HepG2 (cell line): ENCODE measurements around the gene PTCRA. TPM values are rescaled to one million over a fixed set of nuclear protein-coding genes. Genes with fewer than 3 reads are reported as not detected.

Experiments
- ARID2 ChIP-seq: sonication (generic); formaldehyde crosslinking; IDR thresholded peaks from 2 replicates; pipeline ENCODE4 v1.8.1; 2022; ENCODE audit warnings: mild to moderate bottlenecking, missing genetic modification reagents, borderline replicate concordance
- ARID5B ChIP-seq: IDR thresholded peaks from 2 replicates; pipeline ENCODE4 v1.4.0; 2020; ENCODE audit warnings: mild to moderate bottlenecking, missing genetic modification reagents
- CHD2 ChIP-seq: IDR thresholded peaks from 2 replicates; pipeline ENCODE4 v1.6.1; 2011; ENCODE audit warnings: low read depth, low read length, improper control_type of control experiment
- HMGXB4 ChIP-seq, 2 experiments: sonication (generic) in 1 of 2; formaldehyde crosslinking in 1 of 2; IDR thresholded peaks; 2 replicates each; pipeline versions ENCODE4 v1.4.0 to v1.6.1; 2018 to 2020; ENCODE audit warnings: missing genetic modification reagents in 2 of 2, borderline replicate concordance in 1 of 2, low read depth in 1 of 2, mild to moderate bottlenecking in 1 of 2, missing biosample characterization in 1 of 2
- HNRNPUL1 ChIP-seq: fragments of 200-400 bp; formaldehyde crosslinking; IDR thresholded peaks from 2 replicates; pipeline ENCODE4 v1.6.1; 2017; ENCODE audit warnings: low read depth, mild to moderate bottlenecking, low read length, moderate library complexity
- PRPF4 ChIP-seq: fragments of 200-400 bp; formaldehyde crosslinking; IDR thresholded peaks from 2 replicates; pipeline ENCODE4 v1.6.1; 2016; ENCODE audit warnings: low read length, low read depth; ENCODE audit not compliant: poor library complexity, severe bottlenecking
- SP1 ChIP-seq, 2 experiments: fragments of 450-650 bp in 1 of 2; sonication (generic) in 1 of 2; formaldehyde crosslinking in 1 of 2; IDR thresholded peaks; 2 replicates each; pipeline versions ENCODE4 v1.4.0 to v1.6.1; 2016 to 2020; ENCODE audit warnings: missing genetic modification reagents in 1 of 2
- TFE3 ChIP-seq: IDR thresholded peaks from 2 replicates; pipeline ENCODE4 v1.6.1; 2016
- ZKSCAN8 ChIP-seq: IDR thresholded peaks from 2 replicates; pipeline ENCODE4 v1.6.1; 2016; ENCODE audit warnings: borderline replicate concordance, missing genetic modification reagents, missing compliant biosample characterization
- ZNF232 ChIP-seq: sonication (generic); formaldehyde crosslinking; IDR thresholded peaks from 2 replicates; pipeline ENCODE4 v1.4.0; 2020; ENCODE audit warnings: missing genetic modification reagents, borderline replicate concordance
- ZNF350 ChIP-seq: sonication (generic); formaldehyde crosslinking; IDR thresholded peaks from 2 replicates; pipeline ENCODE4 v1.4.0; 2020; ENCODE audit warnings: mild to moderate bottlenecking, low read depth, missing genetic modification reagents, borderline replicate concordance
- ZNF557 ChIP-seq: sonication (generic); formaldehyde crosslinking; IDR thresholded peaks from 2 replicates; pipeline ENCODE4 v1.4.0; 2020; ENCODE audit warnings: missing genetic modification reagents
- ZNF609 ChIP-seq: sonication (generic); formaldehyde crosslinking; IDR thresholded peaks from 2 replicates; pipeline ENCODE4 v1.4.0; 2020; ENCODE audit warnings: mild to moderate bottlenecking, missing genetic modification reagents, borderline replicate concordance
- ZNF761 ChIP-seq: sonication (generic); formaldehyde crosslinking; conservative IDR thresholded peaks from 2 replicates; pipeline ENCODE4 v1.4.0; 2020; ENCODE audit warnings: mild to moderate bottlenecking, missing genetic modification reagents
- ZNF788 ChIP-seq: sonication (generic); formaldehyde crosslinking; IDR thresholded peaks from 2 replicates; pipeline ENCODE4 v1.5.0; 2020; ENCODE audit warnings: mild to moderate bottlenecking, missing genetic modification reagents, borderline replicate concordance
- ZSCAN21 ChIP-seq: sonication (generic); formaldehyde crosslinking; IDR thresholded peaks from 2 replicates; pipeline ENCODE4 v1.8.0; 2022; ENCODE audit warnings: mild to moderate bottlenecking, missing genetic modification reagents, moderate library complexity, borderline replicate concordance
- polyA plus RNA-seq, 8 experiments: library from polyadenylated mRNA; depleted of rRNA in 3 of 8; stranded (reverse) in 7 of 8; unstranded in 1 of 8; fragments of >200 nt; fragmentation: Illumina TruSeq in 4 of 8; extraction: Trizol in 4 of 8; gene quantifications; 2 replicates each; pipeline versions ENCODE4 v1.2.1 to v1.2.3, GENCODE V29; 2011 to 2016; ENCODE audit warnings: low read depth in 4 of 8, missing spikeins in 1 of 8, mixed read lengths in 1 of 8; ENCODE audit not compliant: insufficient read depth in 1 of 8
- total RNA-seq, 5 experiments: library from RNA; depleted of rRNA; stranded (reverse); fragments of >200 nt; fragmentation: Illumina TruSeq; extraction: Trizol; gene quantifications; 2 replicates each; pipeline ENCODE4 v1.2.3, GENCODE V29; 2016; ENCODE audit warnings: low read depth in 1 of 5

The PTCRA gene
- total and polyA plus RNA-seq, 2 of the 13 experiments (the other 11 are each of a cell fraction or from before 2014, with no cell fraction given): not detected

GRCh38 chr6:42901538-42901957 is 14.3 kb upstream of the PTCRA start (continued):
- TF ChIP-seq ARID2 (CRISPR knock-in tag): no peak
- no peak for TF ChIP-seq CHD2
- 0 out of 2 replicates have a peak, but pooled peaks have one; percentile 57 for TF ChIP-seq ZKSCAN8 (CRISPR knock-in tag)
- peak; percentile 62; the same call in 1 of the 2 replicates for TF ChIP-seq ZNF788 (CRISPR knock-in tag)
- peak; percentile 66 to 96; a peak in 3 of 4 replicates for TF ChIP-seq HMGXB4 (CRISPR knock-in tag; IDR thresholded peaks at IDR 0.05; ENCODE audit: borderline replicate concordance in 1 of 2, low read depth in 1 of 2)
- TF ChIP-seq ZNF609 (CRISPR knock-in tag): no peak
- no peak for TF ChIP-seq ZNF761 (CRISPR knock-in tag)
- TF ChIP-seq ZNF557 (CRISPR knock-in tag): 0 out of 2 replicates have a peak, but pooled peaks have one; percentile 63
- peak; percentile 56 for TF ChIP-seq ARID5B (CRISPR knock-in tag)
- TF ChIP-seq TFE3 (CRISPR knock-in tag): 0 out of 2 replicates have a peak, but pooled peaks have one; percentile 39
- peak; percentile 68; the same call in 1 of the 2 replicates for TF ChIP-seq ZNF350 (CRISPR knock-in tag)
- TF ChIP-seq SP1 (IDR thresholded peaks at IDR 0.05): no peak
- no peak for TF ChIP-seq SP1 (CRISPR knock-in tag; IDR thresholded peaks at IDR 0.05)
- peak; percentile 41; the same call in 1 of the 2 replicates for TF ChIP-seq ZSCAN21
- no peak for TF ChIP-seq HNRNPUL1
- peak; percentile 60; the same call in 1 of the 2 replicates for TF ChIP-seq ZNF232 (CRISPR knock-in tag)
- no peak for TF ChIP-seq PRPF4
